IMR-90 (cell line): ENCODE results near the gene SMIM41. TPM values are rescaled to one million over a fixed set of nuclear protein-coding genes. Genes with fewer than 3 reads are reported as not detected.

Source experiments
- ATAC-seq: fragments of 200-7000 bp; cut with Tn5 transposase; 2 replicates; pipeline ENCODE4 v1.9.1; 2020; ENCODE audit warnings: low read depth, mild to moderate bottlenecking, moderate library complexity
- BruUV-seq: library from RNA; stranded (reverse); fragments of 400-500 nt; replicated peaks from 2 replicates; lab custom pipeline; 2021; lab: Mats Ljungman, UMichigan
- CTCF ChIA-PET: fragments of 300-600 bp; formaldehyde crosslinking; extraction: SDS; loops from one replicate; lab custom pipeline; 2021; ENCODE audit warnings: antibody characterized with exemption; lab: Yijun Ruan, JAX
- POLR2A ChIA-PET: fragments of 300-600 bp; sonication (Branson Sonifier 250); formaldehyde crosslinking; loops from one replicate; lab custom pipeline; 2022; ENCODE audit warnings: antibody characterized with exemption; ENCODE audit not compliant: unreplicated experiment; lab: Charles Lee
- DNase-seq: peaks from one replicate; pipeline ENCODE4 v3.0.0; 2013
- H2AFZ ChIP-seq: replicated peaks from 2 replicates; pipeline ENCODE3; 2013; ENCODE audit warnings: low read length, mild to moderate bottlenecking; ENCODE audit not compliant: poor library complexity
- H2AK5ac ChIP-seq: 2 replicates; pipeline ENCODE4 v1.6.1; 2013; ENCODE audit warnings: low read depth, low read length, inconsistent platforms
- H2AK9ac ChIP-seq: replicated peaks from 2 replicates; pipeline ENCODE3; 2013; ENCODE audit warnings: mild to moderate bottlenecking, low read depth, low read length, moderate library complexity; ENCODE audit not compliant: poor library complexity
- H2BK120ac ChIP-seq: 2 replicates; pipeline ENCODE4 v1.6.1; 2013; ENCODE audit warnings: low read depth, low read length, inconsistent platforms
- H2BK15ac ChIP-seq: 3 replicates; pipeline ENCODE4 v1.6.1; 2013; ENCODE audit warnings: low read depth, low read length, inconsistent platforms
- H2BK20ac ChIP-seq: 2 replicates; pipeline ENCODE4 v1.6.1; 2013; ENCODE audit warnings: low read depth, mild to moderate bottlenecking, inconsistent platforms, low read length, moderate library complexity
- H2BK5ac ChIP-seq: 2 replicates; pipeline ENCODE4 v1.6.1; 2013; ENCODE audit warnings: mild to moderate bottlenecking, low read depth, low read length, inconsistent platforms; ENCODE audit not compliant: poor library complexity, severe bottlenecking
- H3K14ac ChIP-seq: replicated peaks from 2 replicates; pipeline ENCODE4 v1.6.1; 2013; ENCODE audit warnings: low read depth, low read length, inconsistent platforms
- H3K18ac ChIP-seq: 2 replicates; pipeline ENCODE4 v1.6.1; 2013; ENCODE audit warnings: low read depth, low read length, control low read depth
- H3K23ac ChIP-seq: 2 replicates; pipeline ENCODE4 v1.6.1; 2013; ENCODE audit warnings: low read depth, low read length, inconsistent platforms
- H3K27ac ChIP-seq: 2 replicates; pipeline ENCODE4 v1.5.1; 2013; ENCODE audit warnings: mild to moderate bottlenecking, control low read depth, low read length; ENCODE audit not compliant: insufficient read depth
- H3K27me3 ChIP-seq: 2 replicates; pipeline ENCODE4 v1.6.1; 2013; ENCODE audit warnings: low read length; ENCODE audit not compliant: control insufficient read depth, insufficient read depth
- H3K36me3 ChIP-seq: 2 replicates; pipeline ENCODE4 v1.6.1; 2013; ENCODE audit warnings: low read length, mixed read lengths; ENCODE audit not compliant: control insufficient read depth, insufficient read depth
- H3K4ac ChIP-seq: 2 replicates; pipeline ENCODE4 v1.6.1; 2013; ENCODE audit warnings: low read depth, low read length, inconsistent platforms
- H3K4me1 ChIP-seq: 2 replicates; pipeline ENCODE4 v1.6.1; 2013; ENCODE audit warnings: low read length, mixed read lengths; ENCODE audit not compliant: control insufficient read depth, insufficient read depth
- H3K4me2 ChIP-seq: 2 replicates; pipeline ENCODE4 v1.6.1; 2013; ENCODE audit warnings: low read depth, mild to moderate bottlenecking, control low read depth, low read length, moderate library complexity
- H3K4me3 ChIP-seq: 2 replicates; pipeline ENCODE4 v1.5.1; 2013; ENCODE audit warnings: low read depth, mild to moderate bottlenecking, control low read depth, low read length, moderate library complexity; ENCODE audit not compliant: insufficient read depth
- H3K56ac ChIP-seq: 2 replicates; pipeline ENCODE4 v1.6.1; 2013; ENCODE audit warnings: low read length, inconsistent platforms; ENCODE audit not compliant: insufficient read depth; ENCODE audit errors: extremely low read depth
- H3K79me1 ChIP-seq, 2 experiments: 2 replicates each; pipeline ENCODE4 v1.6.1; 2013; ENCODE audit warnings: low read length in 2 of 2, inconsistent platforms in 1 of 2, low read depth in 1 of 2
- H3K9ac ChIP-seq: 2 replicates; pipeline ENCODE4 v1.6.1; 2013; ENCODE audit warnings: low read depth, low read length, control low read depth
- H3K9me1 ChIP-seq: 2 replicates; pipeline ENCODE4 v1.6.1; 2013; ENCODE audit warnings: low read length, inconsistent platforms; ENCODE audit not compliant: insufficient read depth
- H3K9me3 ChIP-seq: 2 replicates; pipeline ENCODE4 v1.6.1; 2013; ENCODE audit warnings: low read length; ENCODE audit not compliant: control insufficient read depth, insufficient read depth
- H4K20me1 ChIP-seq: 2 replicates; pipeline ENCODE4 v1.6.1; 2013; ENCODE audit warnings: low read length, inconsistent platforms; ENCODE audit not compliant: insufficient read depth
- H4K5ac ChIP-seq: 2 replicates; pipeline ENCODE4 v1.6.1; 2013; ENCODE audit warnings: mild to moderate bottlenecking, low read depth, low read length, control low read depth
- H4K8ac ChIP-seq, 2 experiments: 2 replicates each; pipeline ENCODE4 v1.6.1; 2013; ENCODE audit warnings: low read depth in 2 of 2, low read length in 2 of 2, control low read depth in 1 of 2, inconsistent platforms in 1 of 2
- H4K91ac ChIP-seq: 2 replicates; pipeline ENCODE4 v1.6.1; 2013; ENCODE audit warnings: low read depth, low read length, inconsistent platforms; ENCODE audit not compliant: insufficient read depth
- CTCF ChIP-seq: conservative IDR thresholded peaks from 2 replicates; pipeline ENCODE4 v1.5.1; 2012; ENCODE audit warnings: mild to moderate bottlenecking, low read depth, low read length, improper control_type of control experiment
- RCOR1 ChIP-seq: IDR thresholded peaks from 2 replicates; pipeline ENCODE4 v1.6.1; 2012; ENCODE audit warnings: mild to moderate bottlenecking, low read length, improper control_type of control experiment; ENCODE audit not compliant: insufficient replicate concordance
- WGBS, 2 experiments: methylation state at CpG; one replicate each; pipeline versions ENCODE4 v1.1.5 to v1.1.7; 2013; ENCODE audit warnings: missing lambda C conversion rate in 2 of 2; ENCODE audit not compliant: insufficient read length in 1 of 2; ENCODE audit errors: extremely low coverage in 2 of 2; 5-methylcytosine and 5-hydroxymethylcytosine counted together
- dilution Hi-C: fragments of 300-500 bp; cut with HindIII; formaldehyde crosslinking; loops from one replicate; pipeline ENCODE4 v1.14.3; 2018; ENCODE audit warnings: low sequenced_read_pairs; ENCODE audit not compliant: unreplicated experiment
- in situ Hi-C: fragments of 300-500 bp; cut with MboI; formaldehyde crosslinking; loops from 3 replicates; pipeline ENCODE4 v1.14.3; 2019; ENCODE audit warnings: low sequenced_read_pairs, inconsistent platforms, mixed read lengths
- intact Hi-C: fragments of 100-400 bp; cut with micrococcal nuclease; formaldehyde crosslinking; loops from 2 replicates; pipeline ENCODE4 v1.10.0; 2022
- polyA plus RNA-seq, 3 experiments: library from polyadenylated mRNA; depleted of rRNA; stranded (reverse); fragments of >200 nt; gene quantifications; 2 replicates each; pipeline ENCODE4 v1.2.3, GENCODE V29; 2012; ENCODE audit warnings: low replicate concordance in 1 of 3
- total RNA-seq: library from RNA; depleted of rRNA; stranded (reverse); fragments of >200 nt; gene quantifications from 2 replicates; pipeline ENCODE4 v1.2.3, GENCODE V29; 2012

SMIM41 gene
- total and polyA plus RNA-seq, 2 of the 4 experiments (the other 2 are of a cell fraction) = not detected

- Histone ChIP-seq H3K23ac (peak overlapping the region; percentile 68; the same call in 1 of the 2 replicates), H3K4me2 (no peak overlapping the region; the same call in 1 of the 2 replicates), H3K79me1 (peaks cover 18 to 54% of the 10 kb centered on the region in 2 experiments), H2AFZ (no peak overlapping the region), H3K9me1 (peaks cover 11% of the 10 kb centered on the region), H3K27me3 (no peaks in the 10 kb centered on the region), H4K5ac (peak overlapping the region; percentile 40; the same call in 1 of the 2 replicates), H3K27ac (peak overlapping the region; percentile 66), H4K8ac (no peak overlapping the region), H2AK9ac (peak overlapping the region; percentile 44), H3K4me1 (peaks cover 30% of the 10 kb centered on the region), H2AK5ac (peak overlapping the region; percentile 78; the same call in 1 of the 2 replicates), H2BK120ac (peak overlapping the region; percentile 19), H3K36me3 (peaks cover 29% of the 10 kb centered on the region), H4K20me1 (peaks cover 50% of the 10 kb centered on the region), H3K9me3 (no peaks in the 10 kb centered on the region), H2BK15ac (no peak overlapping the region; the same call in 2 of the 3 replicates), H4K91ac (peak overlapping the region; percentile 58), H3K18ac (peak overlapping the region; percentile 59; the same call in 1 of the 2 replicates), H3K14ac (peak overlapping the region; percentile 86; the same call in 1 of the 2 replicates), H3K56ac (no peak overlapping the region), H2BK20ac (no peak overlapping the region), H3K9ac (peak overlapping the region; percentile 26; the same call in 1 of the 2 replicates), H3K4ac (peak overlapping the region; percentile 66; the same call in 1 of the 2 replicates), H2BK5ac (peak overlapping the region; percentile 64), H3K4me3 (no peak overlapping the region)
- in situ Hi-C loops = loop anchor here (5.0 kb wide), 1 partner anchor 53 kb away; no protein-coding TSS in a partner anchor
- intact Hi-C loops = no loop called here
- ChIA-PET POLR2A (interaction anchor here (2.0 kb wide), 1 partner anchor 55 kb away, joined by 6 read pairs; no protein-coding TSS in a partner anchor), CTCF (interaction anchor here (0.6 to 4.2 kb wide), 2 partner anchors 55 to 186 kb away, joined by 3 to 55 read pairs; no protein-coding TSS in a partner anchor)
- ATAC-seq = no peak
- TF ChIP-seq CTCF = no peak
- no peak for TF ChIP-seq RCOR1
- no peak for DNase-seq
- no TSS peak for BruUV-seq
- no CpG with 5 or more reads among the region's 10 CpGs for WGBS, 2 experiments
- dilution Hi-C loops = no loop called here
These were observed 1.1 kb downstream of the SMIM41 start for GRCh38 chr12:52080403-52081251.
